GM21367 (cell line): Measurements from ENCODE around the gene GJA3.

Experiments used
- ATAC-seq: cut with Tn5 transposase; IDR thresholded peaks from one replicate; pipeline ENCODE4 v1.9.1; 2021; ENCODE audit not compliant: unreplicated experiment

The GJA3 gene

DNA sequence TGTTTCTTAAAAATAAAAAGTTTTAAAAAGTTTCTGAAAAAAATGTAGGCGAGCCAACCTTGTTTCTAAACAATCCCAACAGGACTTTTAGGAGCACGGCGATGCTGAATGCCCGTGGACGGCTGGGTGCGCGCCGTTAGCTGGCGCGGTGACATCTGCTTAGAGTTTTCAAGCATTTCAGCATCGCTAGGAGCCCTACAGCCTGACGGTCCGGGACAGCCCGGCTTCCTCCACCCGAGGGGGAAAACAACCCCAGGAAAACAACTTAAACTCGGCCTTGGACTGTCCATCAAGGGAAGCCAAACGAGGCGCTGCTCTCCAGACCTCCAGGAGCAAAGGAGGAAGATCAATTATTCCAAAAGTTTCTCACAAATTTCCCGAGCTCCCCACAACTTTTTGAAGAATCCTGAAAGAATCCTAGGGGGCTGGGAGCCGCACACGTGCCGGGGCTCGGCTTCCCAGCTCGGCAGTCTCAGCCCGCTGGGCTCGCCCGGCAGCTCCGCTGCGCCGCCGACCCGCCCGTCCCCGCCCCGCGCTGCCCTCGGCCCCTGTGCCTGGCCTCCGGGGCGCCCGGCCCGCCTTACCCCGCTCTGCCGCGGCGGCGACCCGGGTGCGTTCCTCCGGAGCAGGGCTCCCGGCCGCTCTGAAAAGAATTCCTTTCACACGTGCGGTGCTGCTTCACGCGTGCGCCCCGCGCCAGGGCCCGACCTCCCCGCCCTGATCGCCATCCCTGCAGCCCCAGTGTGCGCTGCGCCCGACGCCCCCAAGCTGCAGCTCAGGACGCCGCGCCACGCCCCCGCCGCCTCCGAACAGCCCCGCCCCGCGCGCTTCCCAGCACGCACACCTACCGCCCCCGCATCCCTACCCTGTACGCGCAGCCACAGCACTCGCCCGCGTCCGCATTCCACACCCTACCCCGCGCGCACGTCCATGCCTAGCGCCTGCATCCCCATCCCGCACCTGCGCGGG is at the start of gene GJA3:
Gene GJA3, minus strand, starts transcription at position 747 of the 969 bp plus-strand sequence. CDS start 17,764 bp downstream, outside the sequence.
- ATAC-seq = peak; percentile 45

DNA sequence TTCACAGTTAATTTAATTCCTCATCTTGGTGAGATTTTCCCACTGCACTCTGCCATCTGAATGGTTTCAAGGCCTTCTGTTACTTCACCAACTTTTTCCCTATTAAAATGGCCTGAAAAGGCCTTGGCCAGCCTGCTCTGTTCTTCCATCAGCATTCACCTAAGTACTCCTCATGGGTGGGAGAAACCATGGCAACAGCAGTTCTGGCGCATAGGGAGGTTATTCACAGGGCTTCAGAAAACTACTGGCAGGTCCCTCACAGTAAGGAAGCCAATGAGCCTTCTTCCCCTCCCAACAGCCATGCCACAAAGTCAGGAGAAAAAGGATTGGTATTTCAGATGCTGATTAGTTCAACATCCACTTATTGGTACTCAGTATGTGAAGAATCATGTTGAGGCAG is 49.1 kb upstream of the GJA3 start:
- no peak for ATAC-seq

DNA sequence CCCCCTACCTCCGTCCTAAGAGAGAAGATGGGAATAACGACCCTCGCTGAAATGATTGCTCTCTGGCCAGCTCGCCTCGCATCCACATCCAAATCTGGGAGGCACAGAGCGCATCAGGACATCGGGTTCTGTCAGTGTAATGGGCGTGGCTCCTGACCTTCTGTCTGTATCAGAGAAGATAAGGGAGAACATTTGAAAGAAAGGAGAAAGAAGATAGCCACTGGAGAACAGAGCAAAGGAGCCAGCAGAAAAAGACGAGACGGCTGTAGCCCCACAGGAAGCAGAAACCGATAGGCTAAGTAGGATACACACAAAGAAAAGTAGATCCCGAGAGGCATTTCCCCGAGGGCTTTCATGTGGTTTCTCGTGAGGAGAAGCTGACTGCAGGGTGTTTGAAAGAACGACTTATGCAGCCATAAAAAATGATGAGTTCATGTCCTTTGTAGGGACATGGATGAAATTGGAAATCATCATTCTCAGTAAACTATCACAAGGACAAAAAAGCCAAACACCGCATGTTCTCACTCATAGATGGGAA is 45.9 kb upstream of the GJA3 start:
- ATAC-seq = no peak

DNA sequence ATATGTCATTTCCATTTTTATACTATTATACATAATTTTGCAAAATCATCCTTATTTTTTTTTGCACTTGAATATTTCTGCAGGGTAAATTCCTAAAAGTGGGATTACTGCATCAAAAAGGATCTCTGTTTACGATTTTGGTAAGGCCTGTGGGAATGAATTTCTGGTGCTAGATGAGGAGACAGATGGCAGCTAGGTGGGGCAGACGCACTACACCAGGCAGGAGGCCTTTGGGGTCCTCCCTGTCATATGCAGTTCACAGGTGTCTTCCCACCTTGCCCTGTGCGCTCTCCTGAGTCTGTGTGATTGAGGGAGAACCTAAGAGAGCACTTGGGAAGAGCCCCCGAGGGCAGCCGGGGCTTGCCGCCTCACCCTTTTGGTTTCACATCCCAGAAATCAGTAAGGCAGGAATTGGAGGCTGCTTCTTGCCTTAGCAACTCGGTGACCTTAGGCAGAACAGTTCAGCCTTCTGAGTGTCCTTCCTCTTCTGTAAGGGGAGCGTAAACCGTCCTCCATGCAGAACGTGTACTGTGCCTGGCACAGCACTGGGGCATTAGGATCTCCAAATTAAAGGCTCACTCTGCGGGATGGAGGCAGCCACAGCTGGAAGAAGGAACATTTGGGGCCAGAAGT is 45.3 kb upstream of the GJA3 start:
- ATAC-seq = no peak

DNA sequence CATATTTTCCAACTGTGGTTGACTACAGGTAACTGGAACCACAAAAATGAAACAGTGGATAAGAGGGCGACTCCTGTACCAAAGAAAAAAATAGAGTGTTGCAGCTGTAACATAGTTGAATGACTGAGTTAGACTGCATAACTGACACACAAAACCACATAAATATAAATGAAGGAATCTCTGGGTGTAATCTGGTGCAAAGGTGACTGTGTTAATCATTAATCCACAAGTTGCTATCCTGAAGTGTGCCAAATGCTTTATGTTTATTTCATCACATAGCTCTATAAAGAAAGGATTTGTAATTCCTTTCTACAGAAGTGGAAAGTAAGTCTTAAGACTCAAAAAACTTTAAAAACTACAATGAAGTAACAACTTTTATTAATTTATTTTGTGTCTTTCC is 37.9 kb upstream of the GJA3 start:
- ATAC-seq = no peak

DNA sequence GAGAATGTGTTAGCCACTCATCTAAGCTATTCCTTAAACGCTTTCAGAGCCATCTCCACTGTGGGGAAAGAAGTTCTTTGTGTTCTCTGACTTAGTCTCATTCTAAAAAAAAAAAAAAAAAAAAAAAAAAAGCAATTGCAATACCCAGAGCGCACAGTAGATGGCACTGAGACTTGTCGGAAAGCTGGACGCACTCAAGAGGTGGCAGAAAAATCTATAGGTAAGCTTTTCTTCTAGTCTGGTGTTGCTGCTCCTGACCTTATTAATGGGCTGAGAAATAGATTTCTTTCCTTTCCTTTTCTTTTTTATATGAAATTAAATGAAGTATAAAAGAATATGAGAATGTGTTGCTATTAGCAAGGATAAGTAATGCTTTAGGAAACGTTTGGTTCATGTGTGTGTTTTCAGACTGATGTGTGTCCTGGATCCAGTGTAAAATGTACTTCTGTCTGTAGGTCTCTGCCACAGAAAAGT is 36.5 kb upstream of the GJA3 start:
- no peak for ATAC-seq

DNA sequence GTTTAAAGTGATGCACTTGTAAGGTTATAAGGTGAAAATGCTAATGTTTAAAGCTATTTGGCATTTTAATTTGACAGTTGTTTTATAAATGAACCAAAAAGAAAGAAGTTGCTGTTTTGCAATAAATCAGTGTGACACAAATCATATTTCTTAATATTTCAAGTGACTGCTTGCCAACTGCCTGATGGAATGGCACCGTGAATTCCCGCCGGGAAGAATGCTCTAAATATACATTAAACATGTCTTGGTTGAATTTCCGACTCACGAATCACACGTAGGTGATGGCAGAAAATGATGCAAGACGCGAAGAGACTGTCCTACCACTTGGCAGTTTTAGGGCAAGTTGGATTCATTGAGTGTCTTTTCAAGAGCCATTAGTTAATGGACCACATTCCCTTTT is 34.9 kb upstream of the GJA3 start:
- no peak for ATAC-seq

DNA sequence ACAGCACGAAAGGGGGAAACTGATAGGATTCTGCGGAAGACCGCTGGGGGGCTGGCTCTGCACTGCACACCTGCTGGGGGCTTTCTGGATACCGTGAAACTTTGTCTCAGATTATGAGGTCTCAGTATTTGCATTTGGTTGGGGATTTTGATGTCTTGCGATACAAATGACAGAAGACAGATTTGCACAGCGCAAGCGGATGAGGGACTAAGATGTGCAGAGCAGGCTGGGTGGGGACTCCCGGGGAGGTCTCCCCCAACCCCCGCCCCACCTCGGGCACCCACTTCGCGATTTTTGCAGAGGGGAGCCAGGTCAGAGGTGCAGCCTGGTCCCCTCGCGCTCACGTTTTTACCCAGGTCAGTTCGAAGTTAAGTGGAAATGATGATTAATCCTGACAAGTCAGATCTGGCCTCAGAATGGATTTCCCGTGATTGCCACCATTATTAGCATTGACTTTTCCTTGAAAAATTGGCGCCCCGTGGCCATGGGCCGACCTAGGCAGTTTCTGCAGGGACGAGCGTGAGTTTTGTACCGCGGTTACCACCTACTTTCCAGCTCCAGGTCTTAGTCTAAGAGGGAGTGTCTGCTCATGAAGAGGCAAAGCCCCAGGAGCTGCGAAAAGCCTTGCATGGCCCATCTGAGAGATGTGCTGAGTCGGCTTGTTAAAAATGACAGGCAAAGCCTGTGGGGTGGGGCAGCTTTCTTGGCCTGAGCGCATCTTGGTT is 33.2 kb upstream of the GJA3 start:
- no peak for ATAC-seq

DNA sequence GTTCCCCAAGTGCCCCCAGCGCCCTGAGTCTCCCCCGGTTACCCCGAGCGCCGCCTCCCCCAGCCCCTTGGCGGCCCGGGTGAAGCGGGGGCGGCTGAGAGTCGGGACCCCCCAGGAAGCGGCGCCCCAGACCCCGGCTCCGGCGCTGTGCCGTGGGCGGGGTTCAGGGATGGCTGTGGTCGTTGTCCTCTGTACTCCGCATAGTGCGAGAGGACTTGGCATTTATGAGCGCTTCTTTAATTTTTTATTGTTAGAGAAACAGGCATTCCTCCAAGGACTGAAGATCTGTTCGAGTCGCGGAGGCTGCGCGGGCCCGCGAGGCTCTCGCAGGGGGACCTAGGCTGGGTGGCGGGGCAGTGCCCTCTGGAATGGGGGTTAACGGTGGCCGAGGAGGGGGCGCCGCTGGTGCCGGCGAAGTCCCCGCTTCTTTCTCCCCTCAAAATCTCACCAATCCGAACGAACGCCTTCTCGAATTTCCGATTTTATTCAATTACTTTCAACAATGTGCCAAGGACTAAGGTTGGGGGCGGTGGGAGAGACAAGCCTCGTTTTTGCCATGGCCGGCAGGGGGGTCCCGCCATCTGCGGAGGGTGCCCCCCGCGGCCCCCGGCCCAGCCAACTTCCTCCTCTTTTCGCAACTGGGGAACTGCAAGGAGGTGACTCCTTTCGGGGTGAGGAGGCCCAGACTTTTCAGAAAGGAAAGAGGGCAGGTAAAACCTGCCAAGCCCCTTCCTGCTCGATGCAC is 32.5 kb upstream of the GJA3 start:
- no peak for ATAC-seq

DNA sequence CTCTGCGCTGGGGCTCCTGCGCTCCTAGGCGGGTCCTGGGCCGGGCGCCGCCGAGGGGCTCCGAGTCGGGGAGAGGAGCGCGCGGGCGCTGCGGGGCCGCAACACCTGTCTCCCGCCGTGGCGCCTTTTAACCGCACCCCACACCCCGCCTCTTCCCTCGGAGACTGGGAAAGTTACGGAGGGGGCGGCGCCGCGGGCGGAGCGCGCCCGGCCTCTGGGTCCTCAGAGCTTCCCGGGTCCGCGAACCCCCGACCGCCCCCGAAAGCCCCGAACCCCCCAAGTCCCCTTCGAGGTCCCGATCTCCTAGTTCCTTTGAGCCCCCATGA is 31.9 kb upstream of the GJA3 start, which contains the start of gene GJB2:
Gene GJB2, minus strand, starts transcription at position 103 of the 326 bp plus-strand sequence. CDS start 3,357 bp downstream, outside the sequence.
- no peak for ATAC-seq

DNA sequence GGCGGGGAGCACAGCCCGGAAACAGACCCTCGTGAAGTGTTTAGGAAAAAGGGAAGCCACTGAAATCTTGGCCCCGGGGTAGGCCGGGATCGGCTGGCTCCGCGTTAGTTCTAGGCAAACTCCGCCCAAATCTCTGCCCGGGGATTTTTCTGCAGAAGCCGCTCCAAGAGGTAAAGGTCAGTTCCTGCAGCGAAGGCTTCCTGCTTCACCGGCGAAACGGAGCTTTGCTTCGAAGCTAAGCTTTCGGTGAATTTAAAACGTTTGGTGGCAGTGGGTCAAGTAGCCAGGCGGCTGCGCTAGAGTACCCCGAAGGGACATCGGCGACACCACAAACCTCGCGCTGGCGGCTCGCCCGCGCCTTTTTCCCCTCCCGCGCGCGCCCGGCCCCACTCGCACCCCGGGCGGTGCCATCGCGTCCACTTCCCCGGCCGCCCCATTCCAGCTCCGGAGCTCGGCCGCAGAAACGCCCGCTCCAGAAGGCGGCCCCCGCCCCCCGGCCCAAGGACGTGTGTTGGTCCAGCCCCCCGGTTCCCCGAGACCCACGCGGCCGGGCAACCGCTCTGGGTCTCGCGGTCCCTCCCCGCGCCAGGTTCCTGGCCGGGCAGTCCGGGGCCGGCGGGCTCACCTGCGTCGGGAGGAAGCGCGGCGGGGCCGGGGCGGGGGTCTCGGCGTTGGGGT is 31.4 kb upstream of the GJA3 start:
- no peak for ATAC-seq

DNA sequence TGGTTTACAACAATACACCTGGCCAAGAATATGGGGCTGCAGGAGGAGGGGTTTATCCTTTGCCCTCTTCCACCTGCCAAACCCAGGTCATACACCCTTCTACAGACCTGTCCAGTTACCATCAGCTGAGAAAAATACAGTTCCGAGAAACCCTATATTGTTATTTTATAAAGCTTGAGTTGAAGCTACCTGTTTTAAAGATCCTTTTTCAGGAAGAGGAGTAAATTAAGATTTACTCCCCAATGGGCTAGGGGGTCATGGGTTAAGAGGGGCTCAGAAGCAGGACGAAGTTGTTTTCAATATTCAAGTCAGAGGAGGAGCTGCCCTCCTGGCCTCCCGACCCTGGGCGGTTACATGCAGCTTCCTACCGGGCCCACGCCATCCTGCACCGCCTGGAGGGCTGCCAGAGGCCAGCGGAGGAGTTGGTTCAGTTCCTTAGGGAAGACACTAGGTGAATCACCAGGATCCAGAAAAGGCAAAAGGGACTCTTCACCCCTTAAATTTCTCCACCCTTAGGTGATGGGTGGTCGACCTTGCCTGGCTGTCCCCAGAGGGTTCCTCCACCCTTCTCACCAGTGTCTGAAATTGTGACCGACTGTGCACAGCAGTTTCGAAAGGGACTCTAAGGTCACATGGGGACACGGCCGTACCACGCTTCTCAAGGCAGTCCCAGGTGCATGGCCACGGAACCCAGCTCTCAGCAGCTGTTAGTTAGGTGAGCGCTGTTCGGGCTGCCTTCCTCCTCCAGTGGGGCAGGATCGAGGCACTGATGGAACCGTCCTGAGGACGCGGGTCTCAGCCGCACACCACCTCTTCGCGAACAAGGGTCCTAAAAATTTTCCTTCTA is 30.7 kb upstream of the GJA3 start:
- no peak for ATAC-seq

DNA sequence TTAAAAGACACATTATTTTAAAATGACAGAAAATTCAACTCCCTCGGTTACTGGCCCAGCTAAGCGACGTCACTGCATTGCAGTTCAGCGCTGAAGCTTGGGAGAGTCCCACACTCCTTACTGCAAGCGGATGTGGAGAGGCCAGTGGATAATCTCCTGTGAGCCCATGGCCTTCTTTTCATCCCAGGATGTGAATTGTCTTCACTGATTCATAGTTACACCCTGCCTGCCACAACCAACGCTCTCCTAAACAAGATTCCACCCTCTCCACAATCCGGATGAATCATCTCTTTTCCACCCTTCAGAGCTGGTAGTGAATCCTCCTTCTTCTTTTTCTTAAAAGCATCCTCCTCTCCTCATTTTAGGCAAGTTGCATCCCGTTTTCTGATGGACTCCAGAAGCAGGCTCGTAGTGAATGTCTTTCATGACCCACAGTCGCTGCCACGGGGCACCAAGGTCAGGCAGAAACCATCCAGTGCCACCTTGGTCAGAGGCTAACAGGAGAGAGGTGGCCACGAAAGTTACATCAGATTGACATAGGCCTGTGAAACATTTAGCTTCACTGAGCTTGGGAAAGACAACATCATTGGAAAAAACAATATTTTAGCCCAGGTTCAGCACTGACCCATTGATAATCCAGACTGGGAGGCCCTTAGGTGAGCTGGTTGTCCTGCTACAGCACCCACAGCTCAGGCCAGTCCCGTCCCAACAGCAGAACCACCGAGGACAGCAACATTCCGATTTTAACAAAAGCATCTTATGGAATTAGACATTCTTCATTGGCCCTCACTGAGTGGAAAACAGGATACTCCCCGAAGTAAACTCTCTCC is 29.8 kb upstream of the GJA3 start:
- ATAC-seq = no peak

DNA sequence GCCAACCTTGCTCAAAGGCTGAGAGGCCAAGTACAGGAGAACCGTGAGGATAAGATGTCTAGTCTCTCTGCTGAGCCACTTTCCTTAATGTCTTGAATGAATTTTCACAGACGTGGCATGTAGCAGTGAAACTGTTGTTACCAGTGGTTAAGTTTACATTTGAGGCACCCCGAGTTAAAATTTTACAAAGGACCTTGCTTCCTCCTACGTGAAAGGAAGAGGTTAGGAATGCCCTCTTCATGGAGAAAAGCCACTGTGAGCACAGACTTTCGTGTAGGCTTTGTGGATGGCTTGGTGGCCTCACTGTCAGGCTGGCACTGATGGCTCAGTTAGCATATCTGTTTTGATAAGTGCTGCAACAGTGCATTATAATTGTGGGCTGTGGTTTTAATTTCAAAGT is 29.2 kb upstream of the GJA3 start:
- ATAC-seq = no peak

DNA sequence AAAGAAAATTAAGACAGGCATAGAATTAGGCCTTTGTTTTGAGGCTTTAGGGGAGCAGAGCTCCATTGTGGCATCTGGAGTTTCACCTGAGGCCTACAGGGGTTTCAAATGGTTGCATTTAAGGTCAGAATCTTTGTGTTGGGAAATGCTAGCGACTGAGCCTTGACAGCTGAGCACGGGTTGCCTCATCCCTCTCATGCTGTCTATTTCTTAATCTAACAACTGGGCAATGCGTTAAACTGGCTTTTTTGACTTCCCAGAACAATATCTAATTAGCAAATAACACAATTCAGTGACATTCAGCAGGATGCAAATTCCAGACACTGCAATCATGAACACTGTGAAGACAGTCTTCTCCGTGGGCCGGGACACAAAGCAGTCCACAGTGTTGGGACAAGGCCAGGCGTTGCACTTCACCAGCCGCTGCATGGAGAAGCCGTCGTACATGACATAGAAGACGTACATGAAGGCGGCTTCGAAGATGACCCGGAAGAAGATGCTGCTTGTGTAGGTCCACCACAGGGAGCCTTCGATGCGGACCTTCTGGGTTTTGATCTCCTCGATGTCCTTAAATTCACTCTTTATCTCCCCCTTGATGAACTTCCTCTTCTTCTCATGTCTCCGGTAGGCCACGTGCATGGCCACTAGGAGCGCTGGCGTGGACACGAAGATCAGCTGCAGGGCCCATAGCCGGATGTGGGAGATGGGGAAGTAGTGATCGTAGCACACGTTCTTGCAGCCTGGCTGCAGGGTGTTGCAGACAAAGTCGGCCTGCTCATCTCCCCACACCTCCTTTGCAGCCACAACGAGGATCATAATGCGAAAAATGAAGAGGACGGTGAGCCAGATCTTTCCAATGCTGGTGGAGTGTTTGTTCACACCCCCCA is 28.1 kb upstream of the GJA3 start:
- ATAC-seq = no peak

DNA sequence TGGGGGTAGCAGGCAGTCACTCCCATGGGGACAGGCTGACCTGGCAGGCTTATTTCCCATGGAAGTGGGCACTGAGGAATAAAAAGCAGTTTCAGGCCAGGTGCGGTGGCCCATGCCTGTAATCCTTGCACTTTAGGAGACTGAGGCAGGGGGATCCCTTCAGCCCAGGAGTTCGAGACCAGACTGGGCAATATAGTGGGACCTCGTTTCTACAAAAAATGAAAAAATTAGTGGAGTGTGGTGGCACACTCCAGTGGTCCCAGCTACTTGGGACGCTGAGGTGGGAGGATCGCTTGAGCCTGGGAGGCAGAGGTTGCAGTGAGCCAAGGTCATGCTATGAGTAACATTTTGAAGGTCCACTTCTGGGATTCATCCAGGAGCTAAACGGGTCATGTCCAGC is 25.9 kb upstream of the GJA3 start:
- ATAC-seq = no peak

DNA sequence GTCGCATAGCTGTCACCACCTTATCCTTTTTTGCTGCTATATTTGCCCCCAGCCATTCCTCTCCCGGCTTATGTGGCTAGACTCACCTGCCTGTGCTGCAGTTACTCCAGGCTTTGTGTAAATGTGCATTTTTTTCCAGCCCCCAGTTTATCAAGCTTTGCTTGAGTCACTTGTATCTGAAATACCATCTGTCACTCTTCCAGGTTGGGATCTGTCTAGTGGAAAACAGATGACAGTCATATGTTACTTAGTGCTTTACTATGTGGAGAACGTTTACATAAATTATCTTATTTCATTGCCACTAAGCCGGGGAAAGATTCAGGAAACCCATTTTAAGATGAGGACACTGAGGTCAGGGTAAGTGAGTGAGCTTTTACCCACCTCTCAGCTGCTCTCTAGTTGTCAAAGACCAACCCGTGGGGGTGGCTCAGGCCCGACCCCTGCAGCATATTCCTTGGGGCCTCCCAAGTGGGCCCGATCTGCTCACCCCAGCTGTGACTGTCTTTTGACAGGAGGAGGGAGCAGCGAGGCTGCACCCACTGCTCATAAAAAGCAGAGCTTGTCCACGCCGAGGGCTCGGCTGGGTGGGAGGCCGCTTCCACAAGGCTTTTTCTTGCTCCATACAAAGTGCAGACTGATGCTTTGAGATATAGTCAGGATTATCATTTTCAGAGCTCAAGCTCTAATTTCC is 24.7 kb upstream of the GJA3 start:
- ATAC-seq = no peak
